Mucosa of descending colon (tissue), 3 donors: ENCODE measurements around the gene TTI1. TPM values are rescaled to one million over a fixed set of nuclear protein-coding genes. Genes with fewer than 3 reads are reported as not detected.
"Not testable (repeated sequence)": the region's sequence is repeated elsewhere in the genome, so short reads cannot be mapped to it uniquely, and the experiment has no call there.

Experiments
- ATAC-seq: fragments of 200-7000 bp; cut with Tn5 transposase; one replicate; pipeline ENCODE4 v1.9.1; 2020; ENCODE audit warnings: mild to moderate bottlenecking, moderate library complexity
- DNase-seq, 3 donors: peaks; one replicate each; pipeline ENCODE4 v3.0.0-alpha.2; 2020
- H3K36me3 ChIP-seq: fragments of 200-600 bp; one replicate; pipeline ENCODE4 v1.8.0; 2021; ENCODE audit warnings: low read depth, mild to moderate bottlenecking
- H3K4me1 ChIP-seq: fragments of 200-600 bp; one replicate; pipeline ENCODE4 v1.8.0; 2021; ENCODE audit warnings: low read depth, mild to moderate bottlenecking
- H3K4me3 ChIP-seq: fragments of 200-600 bp; one replicate; pipeline ENCODE4 v1.8.0; 2021; ENCODE audit warnings: mild to moderate bottlenecking
- H3K9me3 ChIP-seq: fragments of 200-600 bp; one replicate; pipeline ENCODE4 v1.8.0; 2021; ENCODE audit warnings: mild to moderate bottlenecking
- CTCF ChIP-seq: fragments of 200-600 bp; IDR thresholded peaks from one replicate; pipeline ENCODE4 v1.8.0; 2022; ENCODE audit warnings: antibody characterized with exemption, mild to moderate bottlenecking
- intact Hi-C, 2 donors: fragments of 100-400 bp; cut with DNase I in 1 of 2; cut with micrococcal nuclease in 1 of 2; formaldehyde crosslinking; loops; one replicate each; pipeline versions ENCODE4 v1.11.0 to v1.11.1; 2022; cut with DNase I, micrococcal nuclease
- total RNA-seq, 3 donors: library from RNA; stranded (reverse); fragmentation: NEBNext Ultra II Directional in 2 of 3; extraction: Animal tissue kit (Norgen Biotek cat#: 25700) in 2 of 3; gene quantifications; one replicate each; pipeline versions ENCODE4 v1.2.1 to v1.2.4, GENCODE V29; 2021 to 2023
- donor health status: DM: no; HTN: no; CAD: no; lungs with moderate emphysema.
- donor health status: DM: no; HTN: no; CAD: no.
- donor health status: DM: no; HTN: yes; CAD: no.

The TTI1 gene
- total RNA-seq, 3 donors from 2014 or later, result 13.4 to 16.4 (median 14.0) TPM

- Histone ChIP-seq H3K36me3 (no peaks in the 10 kb centered on the region), H3K9me3 (peaks cover 5% of the 10 kb centered on the region), H3K4me3 (no peak overlapping the region), H3K4me1 (no peaks in the 10 kb centered on the region)
- TF ChIP-seq CTCF, result no peak
- ATAC-seq (no peak), DNase-seq (no peak)
- intact Hi-C loops, result no loop called here
These were observed 64.3 kb downstream of the TTI1 start for GRCh38 chr20:37968841-37969401.

- H3K4me3 ChIP-seq, intact Hi-C loops, H3K36me3 ChIP-seq, DNase-seq, H3K9me3 ChIP-seq, ATAC-seq, H3K4me1 ChIP-seq: not testable (repeated sequence)
These were observed 69.8 kb downstream of the TTI1 start for GRCh38 chr20:37963483-37963882.

GRCh38 chr20:37961066-37961465 is 72.2 kb downstream of the TTI1 start:
- intact Hi-C loops, result no loop called here
- DNase-seq (no peak), ATAC-seq (no peak)
- H3K4me3 ChIP-seq, result no peak overlapping the region
- TF ChIP-seq CTCF, result no peak
- no peaks in the 10 kb centered on the region for H3K4me1 ChIP-seq
- no peaks in the 10 kb centered on the region for H3K9me3 ChIP-seq
- H3K36me3 ChIP-seq, result no peaks in the 10 kb centered on the region

- H3K36me3 ChIP-seq, result no peaks in the 10 kb centered on the region
- no peak for ATAC-seq
These were observed 74.3 kb downstream of the TTI1 start for GRCh38 chr20:37958856-37959520.

GRCh38 chr20:37956107-37956585 is 77.1 kb downstream of the TTI1 start:
- H3K9me3 ChIP-seq, result no peaks in the 10 kb centered on the region
- no peak for ATAC-seq
- H3K4me3 ChIP-seq, result no peak overlapping the region
- no peaks in the 10 kb centered on the region for H3K4me1 ChIP-seq
- intact Hi-C loops, result no loop called here
- no peaks in the 10 kb centered on the region for H3K36me3 ChIP-seq
- no peak for TF ChIP-seq CTCF
- DNase-seq, result no peak

More at GRCh38 chr20:37958856-37959520, 74.3 kb downstream of the TTI1 start:
- H3K9me3 ChIP-seq, result no peaks in the 10 kb centered on the region
- no peak for TF ChIP-seq CTCF
- H3K4me3 ChIP-seq, result no peak overlapping the region
- no peak for DNase-seq
- intact Hi-C loops, result no loop called here
- H3K4me1 ChIP-seq, result no peaks in the 10 kb centered on the region

- no peak for TF ChIP-seq CTCF
These were observed 77.7 kb downstream of the TTI1 start for GRCh38 chr20:37955511-37955910.

More at GRCh38 chr20:37955511-37955910, 77.7 kb downstream of the TTI1 start:
- Histone ChIP-seq H3K9me3 (no peaks in the 10 kb centered on the region), H3K4me3 (no peak overlapping the region), H3K36me3 (no peaks in the 10 kb centered on the region), H3K4me1 (no peaks in the 10 kb centered on the region)
- no peak for ATAC-seq
- DNase-seq, result no peak
- intact Hi-C loops, result no loop called here
